Activated CD4-positive, alpha-beta memory T cell treated with anti-CD3 and anti-CD28 coated beads, Interleukin-2, amount 10 ng/mL, durations not matched to agents 7 days and 5 days (primary cell): ENCODE measurements around the gene FOXD3. TPM values are rescaled to one million over a fixed set of nuclear protein-coding genes. Genes with fewer than 3 reads are reported as not detected.

ENCODE experiments used
- CTCF ChIA-PET: fragments of 350-600 bp; sonication (Branson Sonifier 250); formaldehyde crosslinking; loops from one replicate; lab custom pipeline; 2021; ENCODE audit warnings: antibody characterized with exemption, inconsistent platforms; lab: Charles Lee
- POLR2A ChIA-PET: fragments of 350-600 bp; sonication (Branson Sonifier 250); formaldehyde crosslinking; loops from one replicate; lab custom pipeline; 2021; ENCODE audit warnings: antibody characterized with exemption; lab: Charles Lee
- DNase-seq: peaks from one replicate; pipeline ENCODE4 v3.0.0-alpha.2; 2020
- H3K27ac Mint-ChIP-seq: one replicate; pipeline ENCODE4 v1.8.0; 2021; ENCODE audit warnings: mild to moderate bottlenecking, mixed read lengths
- H3K27me3 Mint-ChIP-seq: one replicate; pipeline ENCODE4 v1.8.0; 2021; ENCODE audit warnings: mixed read lengths
- H3K36me3 Mint-ChIP-seq: one replicate; pipeline ENCODE4 v1.8.0; 2021; ENCODE audit warnings: low read depth, mixed read lengths
- H3K4me1 Mint-ChIP-seq: one replicate; pipeline ENCODE4 v1.8.0; 2021; ENCODE audit warnings: mixed read lengths
- H3K4me3 Mint-ChIP-seq: one replicate; pipeline ENCODE4 v1.8.0; 2021; ENCODE audit warnings: mild to moderate bottlenecking, mixed read lengths
- H3K9me3 Mint-ChIP-seq: one replicate; pipeline ENCODE4 v1.8.0; 2021; ENCODE audit warnings: mixed read lengths
- total RNA-seq, 2 experiments: library from RNA; stranded (reverse); gene quantifications; one replicate each; pipeline ENCODE4 v1.2.3, GENCODE V29; 2021

The FOXD3 gene
- total RNA-seq, 2 experiments from 2014 or later = not detected

- DNase-seq = no peak
- Mint-ChIP-seq H3K4me1 (peaks cover 51% of the 10 kb centered on the region), H3K27ac (peak overlapping the region; percentile 75), H3K27me3 (peaks cover 77% of the 10 kb centered on the region), H3K36me3 (peaks cover 28% of the 10 kb centered on the region), H3K4me3 (peak overlapping the region; percentile 63), H3K9me3 (peaks cover 3% of the 10 kb centered on the region)
- ChIA-PET POLR2A (interaction anchor here (1.3 kb wide), 1 partner anchor 112 kb away, joined by 3 read pairs; no protein-coding TSS in a partner anchor), CTCF (interaction anchor here (0.7 to 1.6 kb wide), 2 partner anchors 81 to 117 kb away, joined by 3 to 4 read pairs; no protein-coding TSS in a partner anchor)
Measured at GRCh38 chr1:63323865-63324778, 1.8 kb downstream of the FOXD3 start.

- H3K4me1 Mint-ChIP-seq = peaks cover 53% of the 10 kb centered on the region
- peaks cover 77% of the 10 kb centered on the region for H3K27me3 Mint-ChIP-seq
- no peaks in the 10 kb centered on the region for H3K9me3 Mint-ChIP-seq
- H3K4me3 Mint-ChIP-seq = peak overlapping the region; percentile 63
- H3K27ac Mint-ChIP-seq = peak overlapping the region; percentile 75
- POLR2A ChIA-PET = no interaction called here
- CTCF ChIA-PET = interaction anchor here (1.6 kb wide), 1 partner anchor 81 kb away, joined by 4 read pairs; no protein-coding TSS in a partner anchor
- H3K36me3 Mint-ChIP-seq = peaks cover 28% of the 10 kb centered on the region
- no peak for DNase-seq
Measured at GRCh38 chr1:63324779-63325119, 2.4 kb downstream of the FOXD3 start.

GRCh38 chr1:63325279-63325985 is 3.1 kb downstream of the FOXD3 start:
- ChIA-PET CTCF (interaction anchor here (0.7 to 2.7 kb wide), 4 partner anchors 9 to 212 kb away, joined by 3 to 15 read pairs (median 6); no protein-coding TSS in a partner anchor), POLR2A (no interaction called here)
- peak overlapping the region; percentile 31 for H3K27ac Mint-ChIP-seq
- peaks cover 51% of the 10 kb centered on the region for H3K4me1 Mint-ChIP-seq
- H3K27me3 Mint-ChIP-seq = peaks cover 75% of the 10 kb centered on the region
- no peak overlapping the region for H3K4me3 Mint-ChIP-seq
- H3K9me3 Mint-ChIP-seq = no peaks in the 10 kb centered on the region
- no peak for DNase-seq
- peaks cover 24% of the 10 kb centered on the region for H3K36me3 Mint-ChIP-seq

- Mint-ChIP-seq H3K27ac (peak overlapping the region; percentile 3), H3K4me3 (peak overlapping the region; percentile 24), H3K4me1 (peaks cover 49% of the 10 kb centered on the region), H3K36me3 (peaks cover 21% of the 10 kb centered on the region), H3K9me3 (no peaks in the 10 kb centered on the region), H3K27me3 (peaks cover 74% of the 10 kb centered on the region)
- ChIA-PET POLR2A (interaction anchor here (1.2 kb wide), 1 partner anchor 42 kb away, joined by 3 read pairs; the partner anchor contains the start of gene ALG6), CTCF (interaction anchor here (1.3 to 2.7 kb wide), 5 partner anchors 9 to 212 kb away, joined by 3 to 15 read pairs (median 4); no protein-coding TSS in a partner anchor)
- no peak for DNase-seq
Measured at GRCh38 chr1:63326106-63326472, 3.7 kb downstream of the FOXD3 start.

DNA sequence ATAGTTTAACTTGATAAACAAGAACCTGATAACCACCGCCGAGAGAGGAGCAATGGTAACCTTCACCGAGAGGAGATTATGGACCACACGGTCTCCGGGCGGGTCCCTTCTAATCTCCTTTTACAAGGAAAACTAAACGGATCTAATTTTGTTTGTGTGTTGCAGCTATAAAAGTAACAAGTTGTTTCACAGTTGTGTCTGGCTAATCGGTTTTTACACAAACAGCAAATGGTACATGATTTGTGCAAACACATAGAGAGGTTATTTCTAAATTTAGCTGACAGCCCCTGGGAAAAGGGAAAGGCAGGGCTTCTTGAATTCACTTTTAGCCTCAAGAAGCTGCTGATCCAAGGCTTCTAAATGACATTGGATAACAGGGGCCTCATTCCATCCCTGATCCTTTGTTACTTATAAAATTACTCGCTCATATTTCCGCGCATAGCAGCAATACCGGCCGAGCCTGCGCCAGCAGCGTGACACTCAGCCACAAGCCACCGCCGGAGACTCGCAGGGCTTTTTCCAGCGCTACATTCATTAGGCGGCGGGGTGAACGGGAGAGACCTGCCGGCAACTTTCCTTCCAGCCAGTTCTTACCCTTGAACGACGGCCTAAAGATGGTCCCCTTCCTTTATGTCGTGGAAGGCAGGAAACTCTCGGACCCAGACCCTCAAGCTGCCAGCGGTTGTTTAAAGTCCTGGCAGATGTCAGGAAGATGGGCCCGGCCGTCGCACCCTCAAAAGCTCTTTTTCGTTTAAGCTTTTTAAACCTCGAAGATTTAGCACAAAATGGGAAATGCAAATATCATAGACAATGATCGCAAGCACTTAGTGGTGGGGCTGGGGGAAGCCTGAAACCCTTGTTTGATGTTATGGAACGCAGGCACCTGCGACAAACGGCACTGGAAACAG is 4.4 kb downstream of the FOXD3 start:
- ChIA-PET POLR2A (interaction anchor here (1.2 to 1.4 kb wide), 3 partner anchors 9 to 195 kb away, joined by 3 read pairs; partner anchors contain the start of gene ALG6), CTCF (interaction anchor here (0.6 to 2.7 kb wide), 6 partner anchors 8 to 361 kb away, joined by 3 to 15 read pairs (median 4); no protein-coding TSS in a partner anchor)
- Mint-ChIP-seq H3K4me3 (peak overlapping the region; percentile 24), H3K4me1 (peaks cover 43% of the 10 kb centered on the region), H3K27ac (peak overlapping the region; percentile 52), H3K9me3 (no peaks in the 10 kb centered on the region), H3K27me3 (peaks cover 72% of the 10 kb centered on the region), H3K36me3 (peaks cover 14% of the 10 kb centered on the region)
- no peak for DNase-seq

- peak; percentile 63 for DNase-seq
- CTCF ChIA-PET = interaction anchor here (0.8 to 2.7 kb wide), 4 partner anchors 8 to 210 kb away, joined by 4 to 15 read pairs (median 6); no protein-coding TSS in a partner anchor
- peaks cover 75% of the 10 kb centered on the region for H3K27me3 Mint-ChIP-seq
Measured at GRCh38 chr1:63327417-63328054, 5.2 kb downstream of the FOXD3 start.

GRCh38 chr1:63328122-63328521 is 5.8 kb downstream of the FOXD3 start:
- CTCF ChIA-PET = no interaction called here
- peaks cover 13% of the 10 kb centered on the region for H3K36me3 Mint-ChIP-seq
- POLR2A ChIA-PET = interaction anchor here (2.9 kb wide), 1 partner anchor 9 kb away, joined by 12 read pairs; no protein-coding TSS in a partner anchor
- H3K9me3 Mint-ChIP-seq = no peaks in the 10 kb centered on the region
- no peak overlapping the region for H3K27ac Mint-ChIP-seq
- H3K27me3 Mint-ChIP-seq = peaks cover 80% of the 10 kb centered on the region
- peaks cover 39% of the 10 kb centered on the region for H3K4me1 Mint-ChIP-seq
- DNase-seq = no peak
- no peak overlapping the region for H3K4me3 Mint-ChIP-seq

More at GRCh38 chr1:63327417-63328054, 5.2 kb downstream of the FOXD3 start:
- POLR2A ChIA-PET = interaction anchor here (1.2 to 1.4 kb wide), 3 partner anchors 10 to 195 kb away, joined by 3 read pairs; partner anchors contain the start of gene ALG6
- H3K36me3 Mint-ChIP-seq = peaks cover 13% of the 10 kb centered on the region
- H3K9me3 Mint-ChIP-seq = no peaks in the 10 kb centered on the region
- peak overlapping the region; percentile 21 for H3K27ac Mint-ChIP-seq
- H3K4me1 Mint-ChIP-seq = peaks cover 39% of the 10 kb centered on the region
- peak overlapping the region; percentile 11 for H3K4me3 Mint-ChIP-seq

DNA sequence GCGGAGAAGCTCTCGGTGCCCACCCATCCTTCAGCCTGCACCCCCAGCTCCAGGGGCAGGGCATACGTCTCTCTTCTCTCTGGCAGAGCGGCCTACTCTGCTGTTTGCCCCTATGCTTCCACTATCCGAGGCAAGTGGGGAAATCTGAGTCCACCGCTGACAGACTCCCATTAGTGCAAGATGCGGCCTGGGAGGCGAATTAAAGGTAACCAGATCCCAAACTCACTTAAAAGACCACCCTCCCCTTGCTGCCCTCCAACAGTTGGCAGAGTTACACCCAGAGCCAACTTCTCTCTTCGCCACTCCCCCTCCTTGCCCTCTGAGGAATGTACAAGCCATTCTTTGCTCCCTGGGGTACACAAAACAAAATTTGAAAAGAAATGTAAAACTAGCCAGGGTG is 6.4 kb downstream of the FOXD3 start:
- POLR2A ChIA-PET = interaction anchor here (2.9 kb wide), 1 partner anchor 9 kb away, joined by 12 read pairs; no protein-coding TSS in a partner anchor
- Mint-ChIP-seq H3K4me3 (no peak overlapping the region), H3K27me3 (peaks cover 80% of the 10 kb centered on the region), H3K9me3 (no peaks in the 10 kb centered on the region), H3K27ac (no peak overlapping the region), H3K4me1 (peaks cover 35% of the 10 kb centered on the region), H3K36me3 (peaks cover 13% of the 10 kb centered on the region)
- CTCF ChIA-PET = interaction anchor here (1.6 kb wide), 1 partner anchor 487 kb away, joined by 3 read pairs; no protein-coding TSS in a partner anchor
- DNase-seq = no peak

- POLR2A ChIA-PET = interaction anchor here (2.9 kb wide), 1 partner anchor 10 kb away, joined by 12 read pairs; no protein-coding TSS in a partner anchor
- DNase-seq = no peak
- no peaks in the 10 kb centered on the region for H3K9me3 Mint-ChIP-seq
- H3K36me3 Mint-ChIP-seq = peaks cover 11% of the 10 kb centered on the region
- no peak overlapping the region for H3K4me3 Mint-ChIP-seq
- peaks cover 32% of the 10 kb centered on the region for H3K4me1 Mint-ChIP-seq
- H3K27ac Mint-ChIP-seq = no peak overlapping the region
- CTCF ChIA-PET = interaction anchor here (1.4 to 2.7 kb wide), 3 partner anchors 10 to 488 kb away, joined by 3 to 12 read pairs (median 4); no protein-coding TSS in a partner anchor
- H3K27me3 Mint-ChIP-seq = peaks cover 79% of the 10 kb centered on the region
Measured at GRCh38 chr1:63329621-63330330, 7.4 kb downstream of the FOXD3 start.

GRCh38 chr1:63330331-63330916 is 8.1 kb downstream of the FOXD3 start:
- DNase-seq = no peak
- H3K4me1 Mint-ChIP-seq = peaks cover 30% of the 10 kb centered on the region
- ChIA-PET CTCF (interaction anchor here (1.4 to 2.7 kb wide), 3 partner anchors 11 to 488 kb away, joined by 3 to 12 read pairs (median 4); no protein-coding TSS in a partner anchor), POLR2A (interaction anchor here (2.9 kb wide), 1 partner anchor 11 kb away, joined by 12 read pairs; no protein-coding TSS in a partner anchor)
- no peaks in the 10 kb centered on the region for H3K9me3 Mint-ChIP-seq
- H3K27me3 Mint-ChIP-seq = peaks cover 82% of the 10 kb centered on the region
- no peak overlapping the region for H3K4me3 Mint-ChIP-seq
- peaks cover 11% of the 10 kb centered on the region for H3K36me3 Mint-ChIP-seq
- no peak overlapping the region for H3K27ac Mint-ChIP-seq
